Iris pigment epithelial cell (primary cell): ENCODE results near the gene EIF4E3.
A peak's percentile ranks its signal among the peaks of the same experiment; 100 is the strongest.

Experiments
- DNase-seq: peaks from one replicate; pipeline ENCODE4 v3.0.0-alpha.2; 2011; ENCODE audit warnings: low read depth

The EIF4E3 gene

GRCh38 chr3:71647751-71648150, 77.5 kb downstream of the EIF4E3 start:
- DNase-seq, result no peak

- no peak for DNase-seq
These were observed 78.2 kb downstream of the EIF4E3 start for GRCh38 chr3:71646971-71647370.

GRCh38 chr3:71645140-71645539, 80.1 kb downstream of the EIF4E3 start:
- no peak for DNase-seq

- DNase-seq, result peak; percentile 19
These were observed 83.5 kb downstream of the EIF4E3 start for GRCh38 chr3:71641674-71642073.

- DNase-seq, result no peak
These were observed 84.7 kb downstream of the EIF4E3 start for GRCh38 chr3:71640331-71640983.

- DNase-seq, result no peak
These were observed 88.7 kb downstream of the EIF4E3 start for GRCh38 chr3:71636482-71636881.

DNA sequence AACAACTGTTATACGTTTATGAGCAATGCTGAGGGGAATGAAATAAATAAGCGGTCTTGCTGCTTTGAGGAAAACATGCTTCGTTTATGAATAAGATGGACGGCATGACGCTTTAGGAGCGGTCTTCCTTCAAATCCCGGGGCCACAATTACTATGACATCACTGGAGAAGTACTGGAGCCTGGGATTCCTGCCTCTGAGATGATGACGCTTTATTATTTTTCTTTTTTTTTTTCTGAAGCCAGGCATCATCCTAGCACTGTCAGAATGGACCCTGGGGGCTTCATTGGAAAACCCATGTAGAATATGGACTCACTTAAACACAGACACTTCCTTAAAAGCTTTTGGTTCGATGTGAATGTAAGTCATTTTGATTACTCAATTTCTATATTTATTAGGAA, 89.2 kb downstream of the EIF4E3 start:
- no peak for DNase-seq

DNA sequence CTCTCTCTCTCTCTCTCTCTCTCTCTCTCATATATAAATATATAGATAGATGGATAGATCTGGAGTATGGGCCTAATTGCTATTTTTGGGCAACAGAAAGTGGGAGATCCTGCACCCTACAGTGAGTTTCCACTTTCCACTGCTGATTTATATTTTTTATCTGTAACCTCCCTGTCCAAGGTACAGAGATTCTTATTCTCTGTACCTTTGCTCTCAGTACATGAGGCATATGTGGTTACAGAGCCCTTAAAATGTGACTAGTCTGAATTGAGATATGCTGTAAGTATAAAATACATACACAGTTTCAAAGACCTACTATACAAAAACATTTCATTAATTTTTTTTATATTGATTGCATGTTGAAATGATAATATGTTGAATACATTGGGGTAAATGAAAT, 90.5 kb downstream of the EIF4E3 start:
- no peak for DNase-seq

GRCh38 chr3:71629711-71630110, 95.5 kb downstream of the EIF4E3 start:
- DNase-seq, result no peak

- DNase-seq, result peak; percentile 41
These were observed 95.9 kb downstream of the EIF4E3 start for GRCh38 chr3:71629289-71629688.

DNA sequence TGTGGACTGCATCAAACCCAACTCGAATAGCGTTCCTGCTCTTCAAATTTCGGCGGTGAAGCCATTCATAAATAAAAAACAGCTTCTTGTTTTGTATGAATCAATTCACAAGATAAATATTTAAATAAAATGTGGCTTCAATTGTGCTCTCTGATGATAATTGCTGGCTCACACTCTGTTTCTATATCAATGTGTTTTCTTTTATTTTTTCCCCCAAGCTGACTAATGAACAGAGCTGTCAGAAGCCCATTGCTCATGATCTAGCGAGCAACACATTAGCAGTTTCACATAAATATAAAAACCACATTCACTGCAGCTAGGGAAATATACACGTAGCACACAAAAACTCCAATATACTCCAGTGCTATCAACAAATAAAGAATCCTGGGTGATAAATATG, 96.7 kb downstream of the EIF4E3 start:
- DNase-seq, result no peak

GRCh38 chr3:71625676-71626075, 99.5 kb downstream of the EIF4E3 start:
- DNase-seq, result no peak
